ENCODE data around the gene PSEN2. TPM values are rescaled to one million over a fixed set of nuclear protein-coding genes. Genes with fewer than 3 reads are reported as not detected.

The PSEN2 gene
- total and polyA plus RNA-seq, 2 donors (not counting 1 experiment from before 2014, with no cell fraction given): 19.5 to 41.8 TPM

DNA sequence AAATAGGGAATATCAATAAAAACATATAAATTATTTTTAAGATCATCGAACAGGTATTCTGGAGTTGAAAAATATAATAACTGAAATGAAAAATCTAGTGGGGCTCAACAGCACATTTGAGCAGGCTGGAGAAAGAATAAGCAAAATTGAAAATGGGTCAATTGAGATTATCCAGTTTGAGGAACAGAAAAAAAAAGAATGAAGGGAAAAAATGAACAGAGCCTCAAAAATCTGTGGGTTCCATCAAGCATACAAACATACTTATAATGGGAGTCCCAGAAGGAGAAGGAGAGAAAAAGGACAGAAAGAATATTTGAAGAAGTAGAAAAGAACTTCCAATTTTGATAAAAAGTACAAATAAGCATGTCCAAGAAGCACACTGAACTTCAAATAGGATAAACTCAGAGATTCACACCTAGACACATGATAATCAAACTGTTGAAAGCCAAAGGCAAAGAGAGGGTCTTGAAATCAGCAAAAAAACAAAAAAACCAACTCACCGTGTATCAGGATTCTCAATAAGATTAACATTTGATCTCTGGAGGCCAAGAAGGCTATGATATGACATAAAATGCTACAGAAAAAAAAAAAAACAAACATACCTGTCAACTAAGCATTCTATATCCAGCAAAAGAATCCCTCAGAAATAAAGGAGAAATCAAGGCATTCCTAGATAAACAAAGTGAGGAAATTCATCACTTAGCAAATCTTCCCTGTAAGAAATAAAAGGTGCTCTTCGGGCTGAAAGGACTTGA, 64.2 kb downstream of the PSEN2 start:
- DNase-seq (ENCODE audit: low read depth in 2 of 2): no peak
- Histone ChIP-seq H3K4me3 (replicated peaks in 1 of 4; ENCODE audit: control extremely low read depth in 1 of 4, insufficient read depth in 1 of 4, low read depth in 3 of 4, low read length in 4 of 4) (no peak overlapping the region), H3K27me3 (ENCODE audit: control insufficient read depth, insufficient read depth, low read length) (no peaks in the 10 kb centered on the region), H2AFZ (ENCODE audit: low read length) (no peak overlapping the region), H3K27ac (ENCODE audit: insufficient read depth, low read length) (no peak overlapping the region), H3K9me3 (ENCODE audit: control insufficient read depth, insufficient read depth, low read depth, low read length) (no peaks in the 10 kb centered on the region), H3K4me1 (ENCODE audit: control insufficient read depth, extremely low read depth, insufficient read depth, low read length) (peaks cover 7% of the 10 kb centered on the region), H3K79me2 (ENCODE audit: control insufficient read depth, insufficient read depth, low read length) (no peaks in the 10 kb centered on the region), H3K36me3 (ENCODE audit: control insufficient read depth, insufficient read depth, low read length) (no peaks in the 10 kb centered on the region), H4K20me1 (ENCODE audit: control insufficient read depth, extremely low read depth, insufficient read depth, low read length) (no peaks in the 10 kb centered on the region), H3K9ac (ENCODE audit: insufficient read depth, low read length) (no peak overlapping the region), H3K4me2 (ENCODE audit: extremely low read depth, insufficient read depth, low read length) (no peak overlapping the region)
- no peak for TF ChIP-seq EZH2 (IDR thresholded peaks at IDR 0.05; ENCODE audit: low read length, missing control alignments)
- TF ChIP-seq, protein P1, sequence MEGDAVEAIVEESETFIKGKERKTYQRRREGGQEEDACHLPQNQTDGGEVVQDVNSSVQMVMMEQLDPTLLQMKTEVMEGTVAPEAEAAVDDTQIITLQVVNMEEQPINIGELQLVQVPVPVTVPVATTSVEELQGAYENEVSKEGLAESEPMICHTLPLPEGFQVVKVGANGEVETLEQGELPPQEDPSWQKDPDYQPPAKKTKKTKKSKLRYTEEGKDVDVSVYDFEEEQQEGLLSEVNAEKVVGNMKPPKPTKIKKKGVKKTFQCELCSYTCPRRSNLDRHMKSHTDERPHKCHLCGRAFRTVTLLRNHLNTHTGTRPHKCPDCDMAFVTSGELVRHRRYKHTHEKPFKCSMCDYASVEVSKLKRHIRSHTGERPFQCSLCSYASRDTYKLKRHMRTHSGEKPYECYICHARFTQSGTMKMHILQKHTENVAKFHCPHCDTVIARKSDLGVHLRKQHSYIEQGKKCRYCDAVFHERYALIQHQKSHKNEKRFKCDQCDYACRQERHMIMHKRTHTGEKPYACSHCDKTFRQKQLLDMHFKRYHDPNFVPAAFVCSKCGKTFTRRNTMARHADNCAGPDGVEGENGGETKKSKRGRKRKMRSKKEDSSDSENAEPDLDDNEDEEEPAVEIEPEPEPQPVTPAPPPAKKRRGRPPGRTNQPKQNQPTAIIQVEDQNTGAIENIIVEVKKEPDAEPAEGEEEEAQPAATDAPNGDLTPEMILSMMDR (conservative IDR thresholded peaks at IDR 0.05 in 1 of 2, IDR thresholded peaks at IDR 0.05 in 1 of 2; ENCODE audit: low read depth in 1 of 2, low read length in 2 of 2): no peak

DNA sequence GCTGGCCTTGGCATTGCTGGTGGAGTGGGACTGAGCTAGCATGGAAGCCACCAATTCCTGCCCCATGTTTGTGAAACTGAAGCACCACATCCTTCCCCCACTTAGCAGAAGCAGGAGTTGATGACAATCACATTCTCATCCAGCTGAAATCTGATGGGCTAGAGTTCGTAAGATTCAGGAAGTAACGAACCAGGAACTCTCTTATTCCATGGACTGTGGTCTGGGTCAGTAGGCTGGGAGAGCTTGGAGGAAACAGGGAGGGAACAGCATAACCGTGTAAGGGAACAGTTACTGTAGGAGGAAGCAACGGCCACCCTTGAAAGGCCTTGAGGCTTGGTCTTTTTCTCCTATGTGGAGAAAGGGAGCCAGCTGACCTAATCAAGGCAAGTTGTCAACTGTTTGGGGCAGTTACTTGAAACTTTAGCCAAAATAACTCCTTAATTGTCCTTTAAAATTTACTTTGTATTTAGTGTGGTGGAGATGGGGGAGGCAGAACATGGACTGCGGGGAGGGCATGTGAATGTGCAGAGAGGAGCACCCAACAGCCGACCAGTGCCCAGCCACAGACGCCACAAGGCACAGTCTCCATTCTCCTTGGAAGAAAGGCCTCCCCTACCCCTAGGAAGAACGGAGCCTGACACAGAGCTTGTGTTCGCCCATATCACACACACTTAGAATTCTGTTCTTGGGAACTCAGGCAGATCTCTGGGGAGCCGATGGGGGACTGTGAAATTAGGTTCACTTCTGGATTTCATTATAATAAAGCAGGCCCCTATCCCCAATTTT, 67.7 kb downstream of the PSEN2 start:
- Histone ChIP-seq H3K36me3 (ENCODE audit: control insufficient read depth, insufficient read depth, low read length) (no peaks in the 10 kb centered on the region), H3K4me3 (replicated peaks in 1 of 4; ENCODE audit: control extremely low read depth in 1 of 4, insufficient read depth in 1 of 4, low read depth in 3 of 4, low read length in 4 of 4) (no peak overlapping the region), H3K9ac (ENCODE audit: insufficient read depth, low read length) (no peak overlapping the region), H4K20me1 (ENCODE audit: control insufficient read depth, extremely low read depth, insufficient read depth, low read length) (no peaks in the 10 kb centered on the region), H3K9me3 (ENCODE audit: control insufficient read depth, insufficient read depth, low read depth, low read length) (no peaks in the 10 kb centered on the region), H2AFZ (ENCODE audit: low read length) (peak overlapping the region; percentile 21), H3K4me2 (ENCODE audit: extremely low read depth, insufficient read depth, low read length) (no peak overlapping the region), H3K79me2 (ENCODE audit: control insufficient read depth, insufficient read depth, low read length) (no peaks in the 10 kb centered on the region), H3K27ac (ENCODE audit: insufficient read depth, low read length) (peak overlapping the region; percentile 87), H3K4me1 (ENCODE audit: control insufficient read depth, extremely low read depth, insufficient read depth, low read length) (peaks cover 7% of the 10 kb centered on the region), H3K27me3 (ENCODE audit: control insufficient read depth, insufficient read depth, low read length) (no peaks in the 10 kb centered on the region)
- TF ChIP-seq, protein P1 (conservative IDR thresholded peaks at IDR 0.05 in 1 of 2, IDR thresholded peaks at IDR 0.05 in 1 of 2; ENCODE audit: low read depth in 1 of 2, low read length in 2 of 2): no peak
- no peak for TF ChIP-seq EZH2 (IDR thresholded peaks at IDR 0.05; ENCODE audit: low read length, missing control alignments)
- DNase-seq (ENCODE audit: low read depth in 2 of 2): no peak

DNA sequence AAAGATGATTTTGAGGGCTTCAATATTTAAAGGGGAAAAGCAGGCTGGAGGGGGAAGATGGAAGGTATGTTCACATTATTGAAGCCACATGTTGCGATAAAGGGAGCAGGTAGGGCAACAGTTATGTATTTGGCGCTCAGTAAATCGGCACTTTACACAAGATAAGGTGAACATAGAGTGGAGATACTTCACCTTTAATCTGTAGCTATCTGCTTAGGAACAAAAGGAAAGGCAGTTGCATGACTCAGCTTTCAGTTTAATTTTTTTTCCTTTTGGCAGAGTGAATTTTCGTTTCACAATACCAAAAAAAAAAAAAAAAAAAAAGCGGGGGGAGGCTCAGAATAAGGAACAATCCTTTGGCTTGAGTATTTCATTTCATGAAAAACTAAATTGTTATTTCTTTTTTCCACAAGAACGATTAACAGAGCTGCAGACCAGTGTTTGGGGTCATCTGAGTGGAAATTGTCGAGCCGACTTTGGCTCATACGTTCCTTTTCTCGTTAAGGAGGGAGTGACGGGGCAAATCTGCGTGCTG, 68.6 kb downstream of the PSEN2 start:
- peak overlapping the region; percentile 52 to 81 (median 62) for H3K4me3 ChIP-seq (replicated peaks in 1 of 4; ENCODE audit: control extremely low read depth in 1 of 4, insufficient read depth in 1 of 4, low read depth in 3 of 4, low read length in 4 of 4)
- H3K79me2 ChIP-seq (ENCODE audit: control insufficient read depth, insufficient read depth, low read length): no peaks in the 10 kb centered on the region
- TF ChIP-seq, protein P1 (conservative IDR thresholded peaks at IDR 0.05 in 1 of 2, IDR thresholded peaks at IDR 0.05 in 1 of 2; ENCODE audit: low read depth in 1 of 2, low read length in 2 of 2): no peak
- TF ChIP-seq EZH2 (IDR thresholded peaks at IDR 0.05; ENCODE audit: low read length, missing control alignments): no peak
- H3K4me2 ChIP-seq (ENCODE audit: extremely low read depth, insufficient read depth, low read length): peak overlapping the region; percentile 90
- H3K4me1 ChIP-seq (ENCODE audit: control insufficient read depth, extremely low read depth, insufficient read depth, low read length): peaks cover 7% of the 10 kb centered on the region
- peak overlapping the region; percentile 69 for H2AFZ ChIP-seq (ENCODE audit: low read length)
- peak overlapping the region; percentile 87 for H3K27ac ChIP-seq (ENCODE audit: insufficient read depth, low read length)
- H3K9me3 ChIP-seq (ENCODE audit: control insufficient read depth, insufficient read depth, low read depth, low read length): no peaks in the 10 kb centered on the region
- peak overlapping the region; percentile 70 for H3K9ac ChIP-seq (ENCODE audit: insufficient read depth, low read length)
- H3K27me3 ChIP-seq (ENCODE audit: control insufficient read depth, insufficient read depth, low read length): no peaks in the 10 kb centered on the region
- no peaks in the 10 kb centered on the region for H3K36me3 ChIP-seq (ENCODE audit: control insufficient read depth, insufficient read depth, low read length)
- H4K20me1 ChIP-seq (ENCODE audit: control insufficient read depth, extremely low read depth, insufficient read depth, low read length): no peaks in the 10 kb centered on the region
- DNase-seq (ENCODE audit: low read depth in 2 of 2): peak; percentile 50 to 66
